Brain microvascular endothelial cell (primary cell): Measurements from ENCODE around the gene PLXNB3.
"Not testable (repeated sequence)": the region's sequence is repeated elsewhere in the genome, so short reads cannot be mapped to it uniquely, and the experiment has no call there.

Experiments used
- DNase-seq: peaks from one replicate; pipeline ENCODE4 v3.0.0-alpha.2; 2020
- H3K27ac ChIP-seq: fragments of 250-450 bp; sonication (Bioruptor Pico); 2 replicates; pipeline ENCODE4 v1.5.1; 2020; ENCODE audit warnings: mild to moderate bottlenecking, moderate library complexity
- H3K27me3 ChIP-seq: fragments of 250-450 bp; sonication (Bioruptor Pico); replicated peaks from 2 replicates; pipeline ENCODE4 v1.5.1; 2020; ENCODE audit warnings: mild to moderate bottlenecking
- H3K36me3 ChIP-seq: fragments of 250-450 bp; sonication (Bioruptor Pico); replicated peaks from 2 replicates; pipeline ENCODE4 v1.5.1; 2020; ENCODE audit warnings: mild to moderate bottlenecking
- H3K4me3 ChIP-seq: 2 replicates; pipeline ENCODE4 v1.5.1; 2011; ENCODE audit warnings: low read depth, mild to moderate bottlenecking, control low read depth, low read length, moderate library complexity
- CTCF ChIP-seq: IDR thresholded peaks from 2 replicates; pipeline ENCODE4 v1.5.1; 2011; ENCODE audit warnings: low read depth, mild to moderate bottlenecking, moderate library complexity, low read length, control low read depth, inconsistent platforms; ENCODE audit errors: missing control alignments
- in situ Hi-C: cut with HindIII; loops from 2 replicates; pipeline ENCODE4 v1.10.0; 2017; ENCODE audit warnings: low sequenced_read_pairs, low pct_ligation_motif_present

The PLXNB3 gene

GRCh38 chrX:153746359-153746758, 17.7 kb upstream of the PLXNB3 start:
- DNase-seq, result no peak
- no peak overlapping the region for H3K27ac ChIP-seq
- no peaks in the 10 kb centered on the region for H3K27me3 ChIP-seq
- H3K36me3 ChIP-seq, result no peaks in the 10 kb centered on the region
- in situ Hi-C loops, result no loop called here
- no peak overlapping the region for H3K4me3 ChIP-seq
- TF ChIP-seq CTCF, result no peak

DNA sequence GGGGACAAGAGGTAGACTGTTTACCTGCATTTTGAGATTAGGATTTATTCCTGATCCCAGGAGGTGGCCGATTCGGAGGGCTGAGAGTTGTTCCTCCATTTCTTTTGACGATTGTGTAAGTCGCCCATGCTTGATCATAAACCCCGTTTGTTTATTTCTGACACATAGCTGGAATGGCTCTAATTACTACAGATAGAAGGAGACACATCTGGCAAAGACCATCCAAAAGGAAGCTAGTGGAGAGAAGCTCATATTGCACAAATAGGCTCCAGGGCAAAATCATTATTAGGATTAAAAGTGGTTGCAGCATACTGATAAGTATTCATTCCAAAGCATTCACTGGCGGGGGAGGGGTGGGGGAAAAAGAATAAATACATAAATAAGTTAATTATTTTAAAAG, 17.1 kb upstream of the PLXNB3 start:
- H3K27me3 ChIP-seq, H3K27ac ChIP-seq, in situ Hi-C loops, H3K4me3 ChIP-seq, DNase-seq, H3K36me3 ChIP-seq: not testable (repeated sequence)

- H3K36me3 ChIP-seq, H3K4me3 ChIP-seq, in situ Hi-C loops, H3K27me3 ChIP-seq, DNase-seq, H3K27ac ChIP-seq: not testable (repeated sequence)
Measured at GRCh38 chrX:153749017-153749416, 15.0 kb upstream of the PLXNB3 start.

DNA sequence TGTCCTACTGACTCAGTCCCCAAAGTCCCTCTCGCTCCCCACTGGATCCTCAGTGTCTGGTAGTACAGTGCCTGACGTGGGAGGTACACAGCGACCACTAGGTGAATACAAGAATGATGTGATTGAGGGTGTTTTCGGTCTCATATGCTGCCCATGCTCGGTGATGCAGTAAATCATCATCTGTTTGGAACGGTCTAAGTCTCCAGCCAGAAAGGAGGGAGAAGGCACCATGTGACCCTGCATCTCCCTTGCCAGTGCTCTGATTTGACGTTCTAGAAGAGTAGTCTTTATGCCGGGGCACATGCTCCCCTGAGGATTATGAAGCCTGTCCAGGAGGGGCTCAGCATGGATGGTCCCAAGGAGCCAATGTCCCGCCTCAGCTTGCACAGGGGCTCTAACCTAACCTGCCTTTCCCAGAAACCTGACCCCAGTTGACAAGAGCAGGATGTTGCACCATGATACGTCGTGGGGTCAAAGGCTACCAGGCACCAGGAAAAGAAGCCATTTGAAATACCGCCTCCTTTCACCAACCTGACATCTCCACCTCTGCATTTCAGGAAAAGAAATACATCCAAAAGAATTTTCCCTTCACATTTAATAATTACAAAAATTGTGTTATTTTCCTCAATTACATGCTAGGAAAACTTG, 13.8 kb upstream of the PLXNB3 start:
- TF ChIP-seq CTCF, result no peak
- DNase-seq, result no peak
- in situ Hi-C loops, result no loop called here
- no peaks in the 10 kb centered on the region for H3K36me3 ChIP-seq
- no peak overlapping the region for H3K4me3 ChIP-seq
- no peak overlapping the region for H3K27ac ChIP-seq
- H3K27me3 ChIP-seq, result no peaks in the 10 kb centered on the region

GRCh38 chrX:153755136-153755535, 8.9 kb upstream of the PLXNB3 start:
- Histone ChIP-seq H3K27me3 (no peaks in the 10 kb centered on the region), H3K36me3 (no peaks in the 10 kb centered on the region), H3K27ac (no peak overlapping the region), H3K4me3 (no peak overlapping the region)
- in situ Hi-C loops, result no loop called here
- no peak for DNase-seq
- TF ChIP-seq CTCF, result peak; percentile 4

GRCh38 chrX:153761863-153762262, 2.2 kb upstream of the PLXNB3 start:
- H3K4me3 ChIP-seq, result no peak overlapping the region
- no peak for DNase-seq
- no peaks in the 10 kb centered on the region for H3K36me3 ChIP-seq
- TF ChIP-seq CTCF, result no peak
- H3K27ac ChIP-seq, result no peak overlapping the region
- H3K27me3 ChIP-seq, result no peaks in the 10 kb centered on the region
- in situ Hi-C loops, result no loop called here

DNA sequence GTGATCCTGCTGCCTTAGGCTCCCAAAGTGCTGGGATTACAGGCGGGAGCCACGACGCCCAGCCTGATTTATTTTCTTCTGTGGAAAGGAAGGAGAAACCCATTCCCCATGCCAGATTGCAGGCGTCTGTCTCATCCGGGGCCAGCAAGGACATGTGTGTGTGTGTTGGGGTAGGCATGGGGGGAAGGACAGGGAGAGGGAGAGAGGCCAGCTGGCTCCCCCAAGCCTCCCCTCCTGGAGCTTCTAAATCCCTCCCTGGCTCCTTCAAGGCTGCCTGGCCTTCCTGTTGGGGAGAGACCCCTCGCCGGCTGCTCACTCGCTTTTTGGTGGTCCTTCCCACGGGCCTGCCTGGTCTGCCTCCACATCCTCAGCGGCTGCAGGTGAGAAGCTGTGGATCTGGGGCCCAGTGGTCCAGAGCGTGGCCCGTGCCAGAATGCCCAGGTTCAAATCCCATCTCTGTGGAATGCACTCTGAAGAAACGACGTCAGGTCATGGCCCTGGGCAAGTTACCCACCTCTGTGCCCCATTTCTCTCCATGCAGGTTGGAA, 1.3 kb upstream of the PLXNB3 start:
- no peak overlapping the region for H3K4me3 ChIP-seq
- H3K27ac ChIP-seq, result no peak overlapping the region
- H3K27me3 ChIP-seq, result no peaks in the 10 kb centered on the region
- DNase-seq, result no peak
- no peak for TF ChIP-seq CTCF
- H3K36me3 ChIP-seq, result no peaks in the 10 kb centered on the region
- in situ Hi-C loops, result no loop called here
